Aorta (tissue), 5 donors: Measurements from ENCODE around the gene OR2B2. TPM values are rescaled to one million over a fixed set of nuclear protein-coding genes. Genes with fewer than 3 reads are reported as not detected.
"Not testable (repeated sequence)": the region's sequence is repeated elsewhere in the genome, so short reads cannot be mapped to it uniquely, and the experiment has no call there.

ENCODE experiments used
- ATAC-seq: fragments of 200-7000 bp; cut with Tn5 transposase; one replicate; pipeline ENCODE4 v1.9.1; 2022; ENCODE audit warnings: moderate library complexity; ENCODE audit not compliant: low FRiP score
- DNase-seq, 2 donors: peaks; one replicate each; pipeline ENCODE4 v3.0.0-alpha.2; 2020
- H3K27ac ChIP-seq, 2 donors: one replicate each; pipeline ENCODE4 v1.5.1; 2013; ENCODE audit warnings: low read length in 2 of 2, mild to moderate bottlenecking in 2 of 2, moderate library complexity in 2 of 2, control low read depth in 1 of 2, inconsistent platforms in 1 of 2, low read depth in 1 of 2
- H3K27me3 ChIP-seq, 2 donors: one replicate each; pipeline ENCODE4 v1.6.1; 2013; ENCODE audit warnings: control low read depth in 1 of 2, low read length in 1 of 2, mild to moderate bottlenecking in 1 of 2, moderate library complexity in 1 of 2; ENCODE audit not compliant: insufficient read depth in 2 of 2, control insufficient read depth in 1 of 2
- H3K36me3 ChIP-seq, 2 donors: one replicate each; pipeline ENCODE4 v1.6.1; 2013; ENCODE audit warnings: control low read depth in 1 of 2, low read length in 1 of 2, mild to moderate bottlenecking in 1 of 2; ENCODE audit not compliant: insufficient read depth in 2 of 2, control insufficient read depth in 1 of 2
- H3K4me1 ChIP-seq, 2 donors: one replicate each; pipeline ENCODE4 v1.6.1; 2013; ENCODE audit warnings: low read length in 2 of 2, control low read depth in 1 of 2, mild to moderate bottlenecking in 1 of 2, moderate library complexity in 1 of 2; ENCODE audit not compliant: insufficient read depth in 2 of 2, control insufficient read depth in 1 of 2
- H3K4me3 ChIP-seq, 2 donors: one replicate each; pipeline ENCODE4 v1.5.1; 2013; ENCODE audit warnings: low read length in 2 of 2, control low read depth in 1 of 2, mild to moderate bottlenecking in 1 of 2
- H3K9me3 ChIP-seq: one replicate; pipeline ENCODE4 v1.6.1; 2013; ENCODE audit warnings: mild to moderate bottlenecking, low read length; ENCODE audit not compliant: control insufficient read depth
- WGBS, 2 donors: extraction: QIAGEN DNeasy Blood & Tissue Kit; methylation state at CpG; one replicate each; pipeline ENCODE4 v1.1.7; 2013; 5-methylcytosine and 5-hydroxymethylcytosine counted together
- intact Hi-C, 2 donors: fragments of 100-400 bp; cut with DNase I; formaldehyde crosslinking; loops; one replicate each; pipeline versions ENCODE4 v1.14.2 to v1.15.0; 2022
- polyA plus RNA-seq, 2 donors: library from polyadenylated mRNA; stranded (reverse); fragments of 200-250 nt; gene quantifications; one replicate each; pipeline ENCODE4 v1.2.3, GENCODE V29; 2013
- total RNA-seq, 2 donors: library from RNA; stranded (reverse); fragmentation: NEBNext Ultra II Directional; extraction: Animal tissue kit (Norgen Biotek cat#: 25700); gene quantifications; one replicate each; pipeline ENCODE4 v1.2.1, GENCODE V29; 2021
- donor health status: healthy with polysubstance abuse.
- donor health status: Bipolar disorder and iron deficiency.
- donor health status: DM: no; HTN: no; CAD: no.
- donor health status: DM: no; HTN: no; CAD: no.
- donor health status: DM: yes; HTN: yes; CAD: no.

Gene OR2B2
- total and polyA plus RNA-seq, 4 donors: not detected

- H3K4me1 ChIP-seq, DNase-seq, H3K27ac ChIP-seq, ATAC-seq, H3K27me3 ChIP-seq, H3K36me3 ChIP-seq, intact Hi-C loops, H3K4me3 ChIP-seq, H3K9me3 ChIP-seq: not testable (repeated sequence)
- WGBS, 2 donors: 84 to 86% methylated on average over 2 of the region's 2 CpGs
These were observed 15.8 kb upstream of the OR2B2 start for GRCh38 chr6:27928041-27928440.

- Histone ChIP-seq H3K36me3 (no peaks in the 10 kb centered on the region), H3K9me3 (peaks cover 1% of the 10 kb centered on the region), H3K27ac (no peak overlapping the region), H3K4me1 (no peaks in the 10 kb centered on the region), H3K4me3 (no peak overlapping the region), H3K27me3 (no peaks in the 10 kb centered on the region)
- DNase-seq (no peak), ATAC-seq (no peak)
- intact Hi-C loops: no loop called here
- WGBS, 2 donors: 73 to 78% methylated on average over 6 of the region's 6 CpGs
These were observed 12.0 kb upstream of the OR2B2 start for GRCh38 chr6:27924179-27924578.

- DNase-seq: no peak
- Histone ChIP-seq H3K27me3 (no peaks in the 10 kb centered on the region), H3K27ac (no peak overlapping the region), H3K4me3 (no peak overlapping the region), H3K4me1 (no peaks in the 10 kb centered on the region), H3K9me3 (peaks cover 1% of the 10 kb centered on the region), H3K36me3 (no peaks in the 10 kb centered on the region)
- ATAC-seq: no peak
- intact Hi-C loops: no loop called here
These were observed 10.8 kb upstream of the OR2B2 start for GRCh38 chr6:27922949-27923348.

GRCh38 chr6:27908017-27908416 lies 4.2 kb downstream of the OR2B2 start:
- Histone ChIP-seq H3K27ac (no peak overlapping the region), H3K27me3 (no peaks in the 10 kb centered on the region), H3K4me1 (no peaks in the 10 kb centered on the region), H3K9me3 (no peaks in the 10 kb centered on the region), H3K4me3 (no peak overlapping the region), H3K36me3 (no peaks in the 10 kb centered on the region)
- intact Hi-C loops: loop anchor here in 1 of 2 donors (10.0 kb wide), 2 partner anchors 403 to 433 kb away; partner anchors contain the start of gene ZNF184
- WGBS, 2 donors: 75 to 81% methylated on average over 1 of the region's 1 CpG
- ATAC-seq (no peak), DNase-seq (no peak)

GRCh38 chr6:27902335-27903314 lies 9.6 kb downstream of the OR2B2 start:
- Histone ChIP-seq H3K27ac (no peak overlapping the region), H3K4me3 (peak overlapping the region; percentile 42 to 79), H3K27me3 (no peaks in the 10 kb centered on the region), H3K9me3 (no peaks in the 10 kb centered on the region), H3K4me1 (no peaks in the 10 kb centered on the region), H3K36me3 (no peaks in the 10 kb centered on the region)
- ATAC-seq: peak; percentile 95
- intact Hi-C loops: loop anchor here (5.0 to 10.0 kb wide), 5 partner anchors 105 to 725 kb away; partner anchors contain the start of gene ZNF184 (in 1 of the 2)
- 1% methylated on average over 38 of the region's 38 CpGs for WGBS, 2 donors
- DNase-seq: peak; percentile 83 to 91

GRCh38 chr6:27901801-27902200 lies 10.4 kb downstream of the OR2B2 start:
- no peak for DNase-seq
- Histone ChIP-seq H3K4me3 (no peak overlapping the region), H3K27ac (no peak overlapping the region), H3K27me3 (no peaks in the 10 kb centered on the region), H3K9me3 (no peaks in the 10 kb centered on the region), H3K4me1 (no peaks in the 10 kb centered on the region), H3K36me3 (no peaks in the 10 kb centered on the region)
- intact Hi-C loops: loop anchor here (5.0 to 10.0 kb wide), 5 partner anchors 104 to 724 kb away; partner anchors contain the start of gene ZNF184 (in 1 of the 2)
- WGBS, 2 donors: 85 to 86% methylated on average over 8 of the region's 8 CpGs
- ATAC-seq: no peak

- not testable (repeated sequence) for DNase-seq, H3K4me3 ChIP-seq, H3K4me1 ChIP-seq, H3K27ac ChIP-seq, ATAC-seq, H3K9me3 ChIP-seq, H3K27me3 ChIP-seq, H3K36me3 ChIP-seq
- 86 to 90% methylated on average over 7 of the region's 7 CpGs for WGBS, 2 donors
- intact Hi-C loops: loop anchor here (5.0 to 10.0 kb wide), 5 partner anchors 103 to 723 kb away; partner anchors contain the start of gene ZNF184 (in 1 of the 2)
These were observed 12.0 kb downstream of the OR2B2 start for GRCh38 chr6:27900197-27900596.

GRCh38 chr6:27899543-27899942 lies 12.7 kb downstream of the OR2B2 start:
- Histone ChIP-seq H3K27me3 (no peaks in the 10 kb centered on the region), H3K36me3 (no peaks in the 10 kb centered on the region), H3K27ac (no peak overlapping the region), H3K4me3 (no peak overlapping the region), H3K9me3 (no peaks in the 10 kb centered on the region), H3K4me1 (no peaks in the 10 kb centered on the region)
- intact Hi-C loops: loop anchor here (5.0 to 10.0 kb wide), 4 partner anchors 127 to 1085 kb away; no protein-coding TSS in a partner anchor
- ATAC-seq (no peak), DNase-seq (no peak)
